Measurements from ENCODE around the gene LRCH1.

- TF ChIP-seq MXI1 (IDR thresholded peaks at IDR 0.05; ENCODE audit: borderline replicate concordance, low read depth, low read length) (no peak), MAFK (IDR thresholded peaks at IDR 0.05; ENCODE audit: low read depth, low read length) (no peak), RAD21 (IDR thresholded peaks at IDR 0.05; ENCODE audit: low read length) (no peak), POLR2A (IDR thresholded peaks at IDR 0.05; ENCODE audit: low read depth, low read length) (no peak), BHLHE40 (IDR thresholded peaks at IDR 0.05; ENCODE audit: low read depth, low read length) (no peak), RFX5 (IDR thresholded peaks at IDR 0.05; ENCODE audit: low read depth, low read length) (no peak), CEBPB (IDR thresholded peaks at IDR 0.05; ENCODE audit: low read depth, low read length) (no peak), SMC3 (IDR thresholded peaks at IDR 0.05; ENCODE audit: low read depth, low read length) (no peak), MAZ (IDR thresholded peaks at IDR 0.05; ENCODE audit: borderline replicate concordance, low read depth, low read length) (no peak)
- TF ChIP-seq, protein P1, sequence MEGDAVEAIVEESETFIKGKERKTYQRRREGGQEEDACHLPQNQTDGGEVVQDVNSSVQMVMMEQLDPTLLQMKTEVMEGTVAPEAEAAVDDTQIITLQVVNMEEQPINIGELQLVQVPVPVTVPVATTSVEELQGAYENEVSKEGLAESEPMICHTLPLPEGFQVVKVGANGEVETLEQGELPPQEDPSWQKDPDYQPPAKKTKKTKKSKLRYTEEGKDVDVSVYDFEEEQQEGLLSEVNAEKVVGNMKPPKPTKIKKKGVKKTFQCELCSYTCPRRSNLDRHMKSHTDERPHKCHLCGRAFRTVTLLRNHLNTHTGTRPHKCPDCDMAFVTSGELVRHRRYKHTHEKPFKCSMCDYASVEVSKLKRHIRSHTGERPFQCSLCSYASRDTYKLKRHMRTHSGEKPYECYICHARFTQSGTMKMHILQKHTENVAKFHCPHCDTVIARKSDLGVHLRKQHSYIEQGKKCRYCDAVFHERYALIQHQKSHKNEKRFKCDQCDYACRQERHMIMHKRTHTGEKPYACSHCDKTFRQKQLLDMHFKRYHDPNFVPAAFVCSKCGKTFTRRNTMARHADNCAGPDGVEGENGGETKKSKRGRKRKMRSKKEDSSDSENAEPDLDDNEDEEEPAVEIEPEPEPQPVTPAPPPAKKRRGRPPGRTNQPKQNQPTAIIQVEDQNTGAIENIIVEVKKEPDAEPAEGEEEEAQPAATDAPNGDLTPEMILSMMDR (conservative IDR thresholded peaks at IDR 0.05; ENCODE audit: low read depth, low read length), result no peak
- TF ChIP-seq, protein P2, sequence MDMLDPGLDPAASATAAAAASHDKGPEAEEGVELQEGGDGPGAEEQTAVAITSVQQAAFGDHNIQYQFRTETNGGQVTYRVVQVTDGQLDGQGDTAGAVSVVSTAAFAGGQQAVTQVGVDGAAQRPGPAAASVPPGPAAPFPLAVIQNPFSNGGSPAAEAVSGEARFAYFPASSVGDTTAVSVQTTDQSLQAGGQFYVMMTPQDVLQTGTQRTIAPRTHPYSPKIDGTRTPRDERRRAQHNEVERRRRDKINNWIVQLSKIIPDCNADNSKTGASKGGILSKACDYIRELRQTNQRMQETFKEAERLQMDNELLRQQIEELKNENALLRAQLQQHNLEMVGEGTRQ (IDR thresholded peaks at IDR 0.05; ENCODE audit: low read depth, low read length), result no peak
Measured at GRCh38 chr13:46609726-46610125, 56.8 kb downstream of the LRCH1 start.
